Measurements from ENCODE around the gene HELQ. TPM values are rescaled to one million over a fixed set of nuclear protein-coding genes. Genes with fewer than 3 reads are reported as not detected.

The HELQ gene
- total and polyA plus RNA-seq, 9 of the 15 experiments (the other 6 are each of a cell fraction or from before 2014, with no cell fraction given): 3.5 to 15.2 (median 11.9) TPM

DNA sequence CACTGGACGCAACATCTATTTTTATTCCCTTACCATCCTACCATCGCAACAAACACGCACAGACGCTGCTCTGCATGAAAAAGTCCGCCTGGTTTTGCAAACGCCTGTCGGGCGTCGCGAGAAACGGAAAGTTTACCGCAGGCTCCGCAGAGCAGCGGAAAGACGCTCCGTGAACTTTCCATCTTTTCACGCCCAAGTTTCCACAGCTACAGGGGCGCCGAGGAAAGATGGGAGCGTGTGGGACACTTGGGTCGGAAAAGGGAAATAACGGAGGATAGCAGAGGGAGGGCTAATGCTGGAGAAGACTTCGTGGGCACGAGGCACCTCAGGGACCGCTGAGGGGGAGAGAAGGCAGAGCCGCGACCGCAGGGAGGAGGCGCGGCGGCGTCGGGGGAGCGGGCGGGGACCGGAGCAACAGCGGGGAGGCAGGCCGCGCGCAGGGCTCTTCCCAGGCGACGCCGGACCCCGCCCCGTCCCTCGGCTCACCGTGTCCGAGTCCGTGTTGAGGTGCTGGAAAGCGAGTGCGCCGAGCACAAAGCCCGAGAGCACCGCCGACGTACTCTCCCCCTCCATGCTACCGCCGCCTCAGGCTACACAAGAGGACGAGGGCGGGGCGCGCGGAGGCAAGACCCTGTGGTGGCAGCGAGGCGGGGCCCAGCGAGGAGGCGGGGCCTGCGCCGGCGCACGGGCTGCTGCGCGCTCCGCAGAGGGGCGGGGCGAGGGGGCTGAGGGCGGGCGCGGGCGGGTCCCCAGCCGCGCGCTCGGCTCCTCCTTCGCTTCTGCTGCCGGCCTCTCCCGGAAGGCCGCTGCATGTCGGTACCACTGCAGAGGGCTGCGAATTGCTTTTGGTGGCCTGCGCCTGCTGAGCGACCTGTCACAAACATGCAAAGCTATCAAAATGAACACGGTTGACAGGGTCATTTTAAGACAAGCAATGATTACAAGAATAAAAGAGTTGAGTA is 29.2 kb upstream of the HELQ start, which contains the start of gene ABRAXAS1 (continued):
- TF ChIP-seq, protein P1, sequence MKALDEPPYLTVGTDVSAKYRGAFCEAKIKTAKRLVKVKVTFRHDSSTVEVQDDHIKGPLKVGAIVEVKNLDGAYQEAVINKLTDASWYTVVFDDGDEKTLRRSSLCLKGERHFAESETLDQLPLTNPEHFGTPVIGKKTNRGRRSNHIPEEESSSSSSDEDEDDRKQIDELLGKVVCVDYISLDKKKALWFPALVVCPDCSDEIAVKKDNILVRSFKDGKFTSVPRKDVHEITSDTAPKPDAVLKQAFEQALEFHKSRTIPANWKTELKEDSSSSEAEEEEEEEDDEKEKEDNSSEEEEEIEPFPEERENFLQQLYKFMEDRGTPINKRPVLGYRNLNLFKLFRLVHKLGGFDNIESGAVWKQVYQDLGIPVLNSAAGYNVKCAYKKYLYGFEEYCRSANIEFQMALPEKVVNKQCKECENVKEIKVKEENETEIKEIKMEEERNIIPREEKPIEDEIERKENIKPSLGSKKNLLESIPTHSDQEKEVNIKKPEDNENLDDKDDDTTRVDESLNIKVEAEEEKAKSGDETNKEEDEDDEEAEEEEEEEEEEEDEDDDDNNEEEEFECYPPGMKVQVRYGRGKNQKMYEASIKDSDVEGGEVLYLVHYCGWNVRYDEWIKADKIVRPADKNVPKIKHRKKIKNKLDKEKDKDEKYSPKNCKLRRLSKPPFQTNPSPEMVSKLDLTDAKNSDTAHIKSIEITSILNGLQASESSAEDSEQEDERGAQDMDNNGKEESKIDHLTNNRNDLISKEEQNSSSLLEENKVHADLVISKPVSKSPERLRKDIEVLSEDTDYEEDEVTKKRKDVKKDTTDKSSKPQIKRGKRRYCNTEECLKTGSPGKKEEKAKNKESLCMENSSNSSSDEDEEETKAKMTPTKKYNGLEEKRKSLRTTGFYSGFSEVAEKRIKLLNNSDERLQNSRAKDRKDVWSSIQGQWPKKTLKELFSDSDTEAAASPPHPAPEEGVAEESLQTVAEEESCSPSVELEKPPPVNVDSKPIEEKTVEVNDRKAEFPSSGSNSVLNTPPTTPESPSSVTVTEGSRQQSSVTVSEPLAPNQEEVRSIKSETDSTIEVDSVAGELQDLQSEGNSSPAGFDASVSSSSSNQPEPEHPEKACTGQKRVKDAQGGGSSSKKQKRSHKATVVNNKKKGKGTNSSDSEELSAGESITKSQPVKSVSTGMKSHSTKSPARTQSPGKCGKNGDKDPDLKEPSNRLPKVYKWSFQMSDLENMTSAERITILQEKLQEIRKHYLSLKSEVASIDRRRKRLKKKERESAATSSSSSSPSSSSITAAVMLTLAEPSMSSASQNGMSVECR (CRISPR knock-in tag; IDR thresholded peaks at IDR 0.05): peak; percentile 71
- no peak for TF ChIP-seq ERF (CRISPR knock-in tag; IDR thresholded peaks at IDR 0.05)
- no peak for TF ChIP-seq GATA2 (CRISPR knock-in tag; IDR thresholded peaks at IDR 0.05)
- TF ChIP-seq, protein P2, sequence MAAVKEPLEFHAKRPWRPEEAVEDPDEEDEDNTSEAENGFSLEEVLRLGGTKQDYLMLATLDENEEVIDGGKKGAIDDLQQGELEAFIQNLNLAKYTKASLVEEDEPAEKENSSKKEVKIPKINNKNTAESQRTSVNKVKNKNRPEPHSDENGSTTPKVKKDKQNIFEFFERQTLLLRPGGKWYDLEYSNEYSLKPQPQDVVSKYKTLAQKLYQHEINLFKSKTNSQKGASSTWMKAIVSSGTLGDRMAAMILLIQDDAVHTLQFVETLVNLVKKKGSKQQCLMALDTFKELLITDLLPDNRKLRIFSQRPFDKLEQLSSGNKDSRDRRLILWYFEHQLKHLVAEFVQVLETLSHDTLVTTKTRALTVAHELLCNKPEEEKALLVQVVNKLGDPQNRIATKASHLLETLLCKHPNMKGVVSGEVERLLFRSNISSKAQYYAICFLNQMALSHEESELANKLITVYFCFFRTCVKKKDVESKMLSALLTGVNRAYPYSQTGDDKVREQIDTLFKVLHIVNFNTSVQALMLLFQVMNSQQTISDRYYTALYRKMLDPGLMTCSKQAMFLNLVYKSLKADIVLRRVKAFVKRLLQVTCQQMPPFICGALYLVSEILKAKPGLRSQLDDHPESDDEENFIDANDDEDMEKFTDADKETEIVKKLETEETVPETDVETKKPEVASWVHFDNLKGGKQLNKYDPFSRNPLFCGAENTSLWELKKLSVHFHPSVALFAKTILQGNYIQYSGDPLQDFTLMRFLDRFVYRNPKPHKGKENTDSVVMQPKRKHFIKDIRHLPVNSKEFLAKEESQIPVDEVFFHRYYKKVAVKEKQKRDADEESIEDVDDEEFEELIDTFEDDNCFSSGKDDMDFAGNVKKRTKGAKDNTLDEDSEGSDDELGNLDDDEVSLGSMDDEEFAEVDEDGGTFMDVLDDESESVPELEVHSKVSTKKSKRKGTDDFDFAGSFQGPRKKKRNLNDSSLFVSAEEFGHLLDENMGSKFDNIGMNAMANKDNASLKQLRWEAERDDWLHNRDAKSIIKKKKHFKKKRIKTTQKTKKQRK (IDR thresholded peaks at IDR 0.05; ENCODE audit: borderline replicate concordance, low read depth, low read length): no peak
- no peak for TF ChIP-seq JUNB (CRISPR knock-in tag; conservative IDR thresholded peaks at IDR 0.05)
- TF ChIP-seq SRSF9 (IDR thresholded peaks at IDR 0.05; ENCODE audit: borderline replicate concordance, low read depth, low read length): no peak
- TF ChIP-seq TEAD2 (tag; IDR thresholded peaks at IDR 0.05): no peak
- TF ChIP-seq KDM5B (IDR thresholded peaks at IDR 0.05; ENCODE audit: insufficient replicate concordance, low read depth, low read length): peak; percentile 86
- no peak for TF ChIP-seq HMG20B (CRISPR knock-in tag; IDR thresholded peaks at IDR 0.05)
- no peak for TF ChIP-seq NFE2L1 (tag; IDR thresholded peaks at IDR 0.05; ENCODE audit: borderline replicate concordance, low read depth)
- peak; percentile 63; the same call in 1 of the 2 replicates for TF ChIP-seq SMARCA5 (IDR thresholded peaks at IDR 0.05)
- peak; percentile 42; the same call in 1 of the 2 replicates for TF ChIP-seq TCF3 (CRISPR knock-in tag; IDR thresholded peaks at IDR 0.05)
- TF ChIP-seq HEY1 (CRISPR knock-in tag; IDR thresholded peaks at IDR 0.05; ENCODE audit: borderline replicate concordance): no peak
- peak; percentile 87 for TF ChIP-seq BCOR (IDR thresholded peaks at IDR 0.05)
- TF ChIP-seq, protein P3, sequence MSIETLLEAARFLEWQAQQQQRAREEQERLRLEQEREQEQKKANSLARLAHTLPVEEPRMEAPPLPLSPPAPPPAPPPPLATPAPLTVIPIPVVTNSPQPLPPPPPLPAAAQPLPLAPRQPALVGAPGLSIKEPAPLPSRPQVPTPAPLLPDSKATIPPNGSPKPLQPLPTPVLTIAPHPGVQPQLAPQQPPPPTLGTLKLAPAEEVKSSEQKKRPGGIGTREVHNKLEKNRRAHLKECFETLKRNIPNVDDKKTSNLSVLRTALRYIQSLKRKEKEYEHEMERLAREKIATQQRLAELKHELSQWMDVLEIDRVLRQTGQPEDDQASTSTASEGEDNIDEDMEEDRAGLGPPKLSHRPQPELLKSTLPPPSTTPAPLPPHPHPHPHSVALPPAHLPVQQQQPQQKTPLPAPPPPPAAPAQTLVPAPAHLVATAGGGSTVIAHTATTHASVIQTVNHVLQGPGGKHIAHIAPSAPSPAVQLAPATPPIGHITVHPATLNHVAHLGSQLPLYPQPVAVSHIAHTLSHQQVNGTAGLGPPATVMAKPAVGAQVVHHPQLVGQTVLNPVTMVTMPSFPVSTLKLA (conservative IDR thresholded peaks at IDR 0.05): peak; percentile 66 to 78; a peak in 3 of 4 replicates
- TF ChIP-seq POLR2A (conservative IDR thresholded peaks at IDR 0.05): peak; percentile 84
- peak; percentile 19; the same call in 1 of the 2 replicates for TF ChIP-seq ZNF589 (CRISPR knock-in tag; IDR thresholded peaks at IDR 0.05; ENCODE audit: low read depth)

Measured in K562 (cell line).